ENCODE results near the gene KSR1.
A peak's percentile ranks its signal among the peaks of the same experiment; 100 is the strongest.

KSR1 gene

DNA sequence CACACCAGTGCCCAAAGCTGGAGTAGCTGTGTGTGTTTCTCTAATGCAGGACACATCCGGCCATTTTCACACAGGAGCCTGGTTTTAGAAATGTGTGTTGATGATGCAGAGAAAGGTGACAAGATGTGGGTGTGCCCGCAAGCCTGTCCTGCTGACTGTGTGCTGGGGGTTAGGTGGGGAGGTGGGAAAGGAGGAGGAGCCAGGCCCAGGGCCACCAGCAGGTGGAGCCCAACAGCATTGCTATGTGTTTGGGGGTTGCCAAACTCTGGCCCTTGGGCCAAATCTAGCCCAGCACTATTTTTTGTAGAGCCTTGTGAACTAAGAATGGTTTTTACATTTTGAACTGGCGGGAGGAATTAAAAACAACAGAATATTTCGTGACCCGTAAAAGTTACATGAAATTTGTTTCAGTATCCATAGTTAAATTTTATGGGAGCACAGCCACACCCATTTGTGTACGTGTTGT is 113.0 kb downstream of the KSR1 start:
- no peak for TF ChIP-seq OSR1 (CRISPR knock-in tag; IDR thresholded peaks at IDR 0.05)
- TF ChIP-seq, protein P1, sequence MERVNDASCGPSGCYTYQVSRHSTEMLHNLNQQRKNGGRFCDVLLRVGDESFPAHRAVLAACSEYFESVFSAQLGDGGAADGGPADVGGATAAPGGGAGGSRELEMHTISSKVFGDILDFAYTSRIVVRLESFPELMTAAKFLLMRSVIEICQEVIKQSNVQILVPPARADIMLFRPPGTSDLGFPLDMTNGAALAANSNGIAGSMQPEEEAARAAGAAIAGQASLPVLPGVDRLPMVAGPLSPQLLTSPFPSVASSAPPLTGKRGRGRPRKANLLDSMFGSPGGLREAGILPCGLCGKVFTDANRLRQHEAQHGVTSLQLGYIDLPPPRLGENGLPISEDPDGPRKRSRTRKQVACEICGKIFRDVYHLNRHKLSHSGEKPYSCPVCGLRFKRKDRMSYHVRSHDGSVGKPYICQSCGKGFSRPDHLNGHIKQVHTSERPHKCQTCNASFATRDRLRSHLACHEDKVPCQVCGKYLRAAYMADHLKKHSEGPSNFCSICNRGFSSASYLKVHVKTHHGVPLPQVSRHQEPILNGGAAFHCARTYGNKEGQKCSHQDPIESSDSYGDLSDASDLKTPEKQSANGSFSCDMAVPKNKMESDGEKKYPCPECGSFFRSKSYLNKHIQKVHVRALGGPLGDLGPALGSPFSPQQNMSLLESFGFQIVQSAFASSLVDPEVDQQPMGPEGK (CRISPR knock-in tag; IDR thresholded peaks at IDR 0.05; ENCODE audit: borderline replicate concordance) = no peak
- no peak for TF ChIP-seq TCF4 (CRISPR knock-in tag; IDR thresholded peaks at IDR 0.05; ENCODE audit: borderline replicate concordance)
- no peak for TF ChIP-seq ZFP3 (CRISPR knock-in tag; IDR thresholded peaks at IDR 0.05)
- no peak for TF ChIP-seq RARB (CRISPR knock-in tag; IDR thresholded peaks at IDR 0.05)
- no peak for TF ChIP-seq ZNF70 (CRISPR knock-in tag; IDR thresholded peaks at IDR 0.05)
- no peak for TF ChIP-seq ZNF565 (CRISPR knock-in tag; conservative IDR thresholded peaks at IDR 0.05; ENCODE audit: low read depth)
- peak; percentile 75 for ATAC-seq

DNA sequence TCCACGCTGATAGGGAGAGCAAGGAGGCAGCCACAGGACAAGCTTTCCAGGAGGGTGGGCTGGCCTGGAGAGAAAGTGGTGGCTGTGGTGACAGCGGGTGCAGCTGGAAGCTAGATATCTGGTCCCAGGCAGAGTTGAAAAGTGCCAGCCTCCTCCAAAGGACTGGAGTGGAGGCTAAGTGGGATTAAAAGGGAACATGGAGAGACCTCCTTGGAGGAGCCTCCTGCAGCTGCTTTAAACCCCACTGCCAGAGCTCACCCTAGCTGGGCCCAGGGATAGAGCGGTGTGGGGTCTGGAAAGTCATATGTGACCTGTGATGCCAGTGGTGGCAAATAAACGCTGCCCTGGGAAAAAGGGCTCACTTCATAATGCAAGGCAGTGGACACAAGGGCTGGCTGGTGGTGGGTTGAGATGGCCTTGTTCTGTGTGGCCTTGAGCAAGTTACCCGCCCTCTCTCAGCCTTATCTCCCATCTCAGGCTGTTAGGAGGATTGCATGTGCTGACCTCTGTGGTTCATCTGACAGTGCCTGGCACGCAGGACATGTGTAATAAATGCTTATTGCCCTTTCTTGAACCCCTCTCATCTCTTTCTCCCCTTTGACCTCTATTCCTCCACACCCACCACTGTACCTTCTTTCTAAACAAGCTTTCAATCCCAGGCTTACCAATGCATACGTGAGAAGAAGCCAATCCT is 113.8 kb downstream of the KSR1 start:
- TF ChIP-seq, protein P2, sequence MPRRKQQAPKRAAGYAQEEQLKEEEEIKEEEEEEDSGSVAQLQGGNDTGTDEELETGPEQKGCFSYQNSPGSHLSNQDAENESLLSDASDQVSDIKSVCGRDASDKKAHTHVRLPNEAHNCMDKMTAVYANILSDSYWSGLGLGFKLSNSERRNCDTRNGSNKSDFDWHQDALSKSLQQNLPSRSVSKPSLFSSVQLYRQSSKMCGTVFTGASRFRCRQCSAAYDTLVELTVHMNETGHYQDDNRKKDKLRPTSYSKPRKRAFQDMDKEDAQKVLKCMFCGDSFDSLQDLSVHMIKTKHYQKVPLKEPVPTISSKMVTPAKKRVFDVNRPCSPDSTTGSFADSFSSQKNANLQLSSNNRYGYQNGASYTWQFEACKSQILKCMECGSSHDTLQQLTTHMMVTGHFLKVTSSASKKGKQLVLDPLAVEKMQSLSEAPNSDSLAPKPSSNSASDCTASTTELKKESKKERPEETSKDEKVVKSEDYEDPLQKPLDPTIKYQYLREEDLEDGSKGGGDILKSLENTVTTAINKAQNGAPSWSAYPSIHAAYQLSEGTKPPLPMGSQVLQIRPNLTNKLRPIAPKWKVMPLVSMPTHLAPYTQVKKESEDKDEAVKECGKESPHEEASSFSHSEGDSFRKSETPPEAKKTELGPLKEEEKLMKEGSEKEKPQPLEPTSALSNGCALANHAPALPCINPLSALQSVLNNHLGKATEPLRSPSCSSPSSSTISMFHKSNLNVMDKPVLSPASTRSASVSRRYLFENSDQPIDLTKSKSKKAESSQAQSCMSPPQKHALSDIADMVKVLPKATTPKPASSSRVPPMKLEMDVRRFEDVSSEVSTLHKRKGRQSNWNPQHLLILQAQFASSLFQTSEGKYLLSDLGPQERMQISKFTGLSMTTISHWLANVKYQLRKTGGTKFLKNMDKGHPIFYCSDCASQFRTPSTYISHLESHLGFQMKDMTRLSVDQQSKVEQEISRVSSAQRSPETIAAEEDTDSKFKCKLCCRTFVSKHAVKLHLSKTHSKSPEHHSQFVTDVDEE (CRISPR knock-in tag; IDR thresholded peaks at IDR 0.05) = no peak
- ATAC-seq = no peak

DNA sequence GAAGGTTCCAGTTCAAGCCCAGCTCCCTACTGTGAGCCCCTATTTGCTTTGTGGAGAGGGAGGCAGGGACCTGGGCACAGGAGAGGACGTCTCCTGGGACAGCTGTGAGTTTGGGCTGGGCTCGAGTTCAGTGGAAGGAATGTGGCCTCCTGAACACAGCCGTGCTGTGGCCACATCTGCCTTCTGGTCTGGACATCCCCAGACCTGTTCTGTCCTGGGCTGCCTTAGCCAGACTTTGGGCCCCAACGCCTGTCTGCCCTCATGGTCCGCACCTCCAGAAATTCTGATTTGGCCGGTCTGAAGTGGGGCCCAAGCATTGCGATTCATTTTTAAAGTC is 114.3 kb downstream of the KSR1 start:
- no peak for ATAC-seq
- no peak for TF ChIP-seq SNAI2 (CRISPR knock-in tag; IDR thresholded peaks at IDR 0.05)
- TF ChIP-seq OSR1 (CRISPR knock-in tag; IDR thresholded peaks at IDR 0.05) = no peak
- TF ChIP-seq ZNF565 (CRISPR knock-in tag; conservative IDR thresholded peaks at IDR 0.05; ENCODE audit: low read depth) = no peak
- no peak for TF ChIP-seq ESRRG (CRISPR knock-in tag; IDR thresholded peaks at IDR 0.05)
- TF ChIP-seq, protein P3, sequence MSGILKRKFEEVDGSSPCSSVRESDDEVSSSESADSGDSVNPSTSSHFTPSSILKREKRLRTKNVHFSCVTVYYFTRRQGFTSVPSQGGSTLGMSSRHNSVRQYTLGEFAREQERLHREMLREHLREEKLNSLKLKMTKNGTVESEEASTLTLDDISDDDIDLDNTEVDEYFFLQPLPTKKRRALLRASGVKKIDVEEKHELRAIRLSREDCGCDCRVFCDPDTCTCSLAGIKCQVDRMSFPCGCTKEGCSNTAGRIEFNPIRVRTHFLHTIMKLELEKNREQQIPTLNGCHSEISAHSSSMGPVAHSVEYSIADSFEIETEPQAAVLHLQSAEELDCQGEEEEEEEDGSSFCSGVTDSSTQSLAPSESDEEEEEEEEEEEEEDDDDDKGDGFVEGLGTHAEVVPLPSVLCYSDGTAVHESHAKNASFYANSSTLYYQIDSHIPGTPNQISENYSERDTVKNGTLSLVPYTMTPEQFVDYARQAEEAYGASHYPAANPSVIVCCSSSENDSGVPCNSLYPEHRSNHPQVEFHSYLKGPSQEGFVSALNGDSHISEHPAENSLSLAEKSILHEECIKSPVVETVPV (CRISPR knock-in tag; IDR thresholded peaks at IDR 0.05) = no peak
- TF ChIP-seq BACH2 (CRISPR knock-in tag; IDR thresholded peaks at IDR 0.05; ENCODE audit: borderline replicate concordance) = no peak
- TF ChIP-seq ZNF8 (CRISPR knock-in tag; IDR thresholded peaks at IDR 0.05) = no peak
- TF ChIP-seq, protein P4, sequence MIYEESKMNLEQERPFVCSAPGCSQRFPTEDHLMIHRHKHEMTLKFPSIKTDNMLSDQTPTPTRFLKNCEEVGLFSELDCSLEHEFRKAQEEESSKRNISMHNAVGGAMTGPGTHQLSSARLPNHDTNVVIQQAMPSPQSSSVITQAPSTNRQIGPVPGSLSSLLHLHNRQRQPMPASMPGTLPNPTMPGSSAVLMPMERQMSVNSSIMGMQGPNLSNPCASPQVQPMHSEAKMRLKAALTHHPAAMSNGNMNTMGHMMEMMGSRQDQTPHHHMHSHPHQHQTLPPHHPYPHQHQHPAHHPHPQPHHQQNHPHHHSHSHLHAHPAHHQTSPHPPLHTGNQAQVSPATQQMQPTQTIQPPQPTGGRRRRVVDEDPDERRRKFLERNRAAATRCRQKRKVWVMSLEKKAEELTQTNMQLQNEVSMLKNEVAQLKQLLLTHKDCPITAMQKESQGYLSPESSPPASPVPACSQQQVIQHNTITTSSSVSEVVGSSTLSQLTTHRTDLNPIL (CRISPR knock-in tag; IDR thresholded peaks at IDR 0.05; ENCODE audit: low read depth) = no peak
- TF ChIP-seq, protein P2 (CRISPR knock-in tag; IDR thresholded peaks at IDR 0.05) = no peak
- TF ChIP-seq ARNTL (CRISPR knock-in tag; IDR thresholded peaks at IDR 0.05; ENCODE audit: borderline replicate concordance, low read depth) = no peak
- TF ChIP-seq TCF4 (CRISPR knock-in tag; IDR thresholded peaks at IDR 0.05; ENCODE audit: borderline replicate concordance) = no peak
- TF ChIP-seq ZNF70 (CRISPR knock-in tag; IDR thresholded peaks at IDR 0.05) = no peak
- no peak for TF ChIP-seq TOX (CRISPR knock-in tag; IDR thresholded peaks at IDR 0.05; ENCODE audit: borderline replicate concordance)
- no peak for TF ChIP-seq ZFP3 (CRISPR knock-in tag; IDR thresholded peaks at IDR 0.05)
- TF ChIP-seq ZC3H10 (CRISPR knock-in tag; IDR thresholded peaks at IDR 0.05) = no peak
- no peak for TF ChIP-seq ISL1 (CRISPR knock-in tag; IDR thresholded peaks at IDR 0.05)
- TF ChIP-seq CSDC2 (CRISPR knock-in tag; IDR thresholded peaks at IDR 0.05) = no peak
- TF ChIP-seq RARB (CRISPR knock-in tag; IDR thresholded peaks at IDR 0.05) = no peak
- no peak for TF ChIP-seq GLIS3 (CRISPR knock-in tag; IDR thresholded peaks at IDR 0.05)
- TF ChIP-seq, protein P1 (CRISPR knock-in tag; IDR thresholded peaks at IDR 0.05; ENCODE audit: borderline replicate concordance) = no peak

Data from SK-N-SH treated with all-trans-retinoic acid at 6 μM for 48 hours (cell line).